Measurements from ENCODE around the gene ASB3. TPM values are rescaled to one million over a fixed set of nuclear protein-coding genes. Genes with fewer than 3 reads are reported as not detected.

Gene ASB3
- total RNA-seq, 2 experiments from 2014 or later, result 26.4 to 30.3 TPM

DNA sequence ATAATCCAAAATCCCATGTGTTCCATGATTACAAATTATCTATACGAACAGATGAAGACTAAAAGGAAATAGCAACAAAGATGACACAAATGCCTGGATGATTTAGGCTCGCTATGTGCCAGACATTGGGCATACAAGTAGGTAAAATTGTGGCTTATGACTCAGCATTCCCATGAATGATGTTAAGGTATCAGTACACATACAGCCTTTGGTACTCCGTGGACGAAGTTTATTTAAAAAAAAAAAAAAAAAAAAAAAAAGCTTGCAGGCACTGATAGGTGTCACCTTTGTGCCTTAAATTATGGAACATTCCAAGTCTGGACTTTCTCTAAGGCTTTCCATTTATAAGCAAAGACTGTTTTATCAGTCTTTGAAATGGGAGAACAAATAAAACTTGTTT, 16.5 kb downstream of the ASB3 start:
- Histone ChIP-seq H3K4me3 (ENCODE audit: low read depth, low read length, poor library complexity, severe bottlenecking) (no peak overlapping the region), H3K4me1 (ENCODE audit: insufficient read depth, low read length, poor library complexity, severe bottlenecking) (peaks cover 30% of the 10 kb centered on the region), H3K79me2 (ENCODE audit: insufficient read depth, low read depth, low read length) (peaks cover 86% of the 10 kb centered on the region), H3K27ac (ENCODE audit: low read depth, low read length, poor library complexity, severe bottlenecking) (peak overlapping the region; percentile 23), H3K9me2 (ENCODE audit: insufficient read depth, low read length) (no peaks in the 10 kb centered on the region), H4K20me1 (ENCODE audit: insufficient read depth, low read length) (0 out of 2 replicates have a peak, but pooled peaks cover 5% of the 10 kb centered on the region), H2AFZ (ENCODE audit: low read length) (no peak overlapping the region), H3K36me3 (ENCODE audit: insufficient read depth, low read length) (peaks cover 62% of the 10 kb centered on the region), H3K4me2 (ENCODE audit: low read length) (peak overlapping the region; percentile 95), H3K9me3 (ENCODE audit: low read length) (no peaks in the 10 kb centered on the region)
- TF ChIP-seq, protein P1, sequence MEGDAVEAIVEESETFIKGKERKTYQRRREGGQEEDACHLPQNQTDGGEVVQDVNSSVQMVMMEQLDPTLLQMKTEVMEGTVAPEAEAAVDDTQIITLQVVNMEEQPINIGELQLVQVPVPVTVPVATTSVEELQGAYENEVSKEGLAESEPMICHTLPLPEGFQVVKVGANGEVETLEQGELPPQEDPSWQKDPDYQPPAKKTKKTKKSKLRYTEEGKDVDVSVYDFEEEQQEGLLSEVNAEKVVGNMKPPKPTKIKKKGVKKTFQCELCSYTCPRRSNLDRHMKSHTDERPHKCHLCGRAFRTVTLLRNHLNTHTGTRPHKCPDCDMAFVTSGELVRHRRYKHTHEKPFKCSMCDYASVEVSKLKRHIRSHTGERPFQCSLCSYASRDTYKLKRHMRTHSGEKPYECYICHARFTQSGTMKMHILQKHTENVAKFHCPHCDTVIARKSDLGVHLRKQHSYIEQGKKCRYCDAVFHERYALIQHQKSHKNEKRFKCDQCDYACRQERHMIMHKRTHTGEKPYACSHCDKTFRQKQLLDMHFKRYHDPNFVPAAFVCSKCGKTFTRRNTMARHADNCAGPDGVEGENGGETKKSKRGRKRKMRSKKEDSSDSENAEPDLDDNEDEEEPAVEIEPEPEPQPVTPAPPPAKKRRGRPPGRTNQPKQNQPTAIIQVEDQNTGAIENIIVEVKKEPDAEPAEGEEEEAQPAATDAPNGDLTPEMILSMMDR (conservative IDR thresholded peaks at IDR 0.05; ENCODE audit: low read length), result no peak
- TF ChIP-seq EZH2phosphoT487 (IDR thresholded peaks at IDR 0.05; ENCODE audit: borderline replicate concordance, low read depth, low read length), result no peak
- POLR2A ChIA-PET, result interaction anchor here (0.6 to 1.7 kb wide), 4 partner anchors 8 to 60 kb away, joined by 3 to 4 read pairs (median 4); partner anchors contain the start of genes ASB3 and ERLEC1
- CTCF ChIA-PET (ENCODE audit: unreplicated experiment), result no interaction called here
- intact Hi-C loops (cut with micrococcal nuclease; ENCODE audit: unreplicated experiment), result no loop called here
- no TSS peak for BruUV-seq (replicated peaks)
- DNase-seq (ENCODE audit: low spot score), result no peak

DNA sequence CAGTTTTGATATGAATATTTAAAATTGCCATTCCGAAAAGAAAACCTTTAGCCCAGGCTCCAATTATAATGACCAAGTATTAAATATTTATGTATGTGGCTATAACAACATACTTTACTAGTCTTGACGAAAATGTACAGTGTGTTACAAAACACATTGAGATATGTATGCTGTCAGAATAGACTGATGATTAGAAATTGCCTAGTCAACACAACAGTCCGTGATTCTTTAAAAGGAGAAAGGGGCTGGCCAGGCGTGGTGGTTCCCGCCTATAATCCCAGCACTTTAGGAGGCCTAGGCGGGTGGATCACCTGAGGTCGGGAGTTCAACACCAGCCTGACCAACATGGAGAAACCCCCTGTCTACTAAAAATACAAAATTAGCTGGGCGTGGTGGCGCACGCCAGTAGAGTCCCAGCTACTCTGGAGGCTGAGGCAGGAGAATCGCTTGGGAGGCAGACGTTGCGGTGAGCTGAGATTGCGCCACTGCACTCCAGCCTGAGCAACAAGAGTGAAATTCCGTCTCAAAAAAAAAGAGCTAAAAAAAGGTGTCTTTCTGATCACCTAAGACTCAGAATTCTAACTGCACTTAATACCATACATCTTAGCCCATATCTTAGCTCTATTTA, 17.3 kb downstream of the ASB3 start:
- peaks cover 60% of the 10 kb centered on the region for H3K36me3 ChIP-seq (ENCODE audit: insufficient read depth, low read length)
- H3K4me2 ChIP-seq (ENCODE audit: low read length), result peak overlapping the region; percentile 95
- no peak for DNase-seq (ENCODE audit: low spot score)
- H3K9me3 ChIP-seq (ENCODE audit: low read length), result no peaks in the 10 kb centered on the region
- no peaks in the 10 kb centered on the region for H3K9me2 ChIP-seq (ENCODE audit: insufficient read depth, low read length)
- BruUV-seq (replicated peaks), result no TSS peak
- H4K20me1 ChIP-seq (ENCODE audit: insufficient read depth, low read length), result 0 out of 2 replicates have a peak, but pooled peaks cover 5% of the 10 kb centered on the region
- H3K4me3 ChIP-seq (ENCODE audit: low read depth, low read length, poor library complexity, severe bottlenecking), result peak overlapping the region; percentile 84
- intact Hi-C loops (cut with micrococcal nuclease; ENCODE audit: unreplicated experiment), result loop anchor here (5.0 kb wide), 1 partner anchor 333 kb away; no protein-coding TSS in a partner anchor
- H3K4me1 ChIP-seq (ENCODE audit: insufficient read depth, low read length, poor library complexity, severe bottlenecking), result peaks cover 30% of the 10 kb centered on the region
- ChIA-PET POLR2A (interaction anchor here (0.8 to 3.0 kb wide), 4 partner anchors 9 to 18 kb away, joined by 3 to 27 read pairs (median 4); partner anchors contain the start of genes ASB3 and ERLEC1), CTCF (ENCODE audit: unreplicated experiment) (no interaction called here)
- TF ChIP-seq, protein P1 (conservative IDR thresholded peaks at IDR 0.05; ENCODE audit: low read length), result no peak
- no peak for TF ChIP-seq EZH2phosphoT487 (IDR thresholded peaks at IDR 0.05; ENCODE audit: borderline replicate concordance, low read depth, low read length)
- H3K79me2 ChIP-seq (ENCODE audit: insufficient read depth, low read depth, low read length), result peaks cover 77% of the 10 kb centered on the region
- H2AFZ ChIP-seq (ENCODE audit: low read length), result no peak overlapping the region
- H3K27ac ChIP-seq (ENCODE audit: low read depth, low read length, poor library complexity, severe bottlenecking), result peak overlapping the region; percentile 88

DNA sequence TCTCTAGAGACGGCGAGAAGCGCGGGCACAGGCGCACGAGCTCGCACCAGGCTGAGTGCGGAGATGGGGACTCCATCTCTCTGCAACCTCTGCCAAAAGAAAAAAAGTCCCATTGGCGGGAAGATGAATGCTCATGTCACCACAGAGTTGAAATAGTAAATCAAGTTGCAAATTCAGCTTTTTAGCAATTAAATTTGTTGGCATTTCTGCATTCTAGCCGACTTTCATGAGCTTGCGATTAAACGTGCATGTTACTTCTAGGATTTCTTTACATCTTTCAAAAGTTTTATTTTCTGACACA, 18.6 kb downstream of the ASB3 start:
- peaks cover 65% of the 10 kb centered on the region for H3K79me2 ChIP-seq (ENCODE audit: insufficient read depth, low read depth, low read length)
- intact Hi-C loops (cut with micrococcal nuclease; ENCODE audit: unreplicated experiment), result loop anchor here (1.0 to 5.0 kb wide), 2 partner anchors 18 to 334 kb away; partner anchors contain the start of gene ASB3
- BruUV-seq (replicated peaks), result no TSS peak
- H3K9me2 ChIP-seq (ENCODE audit: insufficient read depth, low read length), result no peaks in the 10 kb centered on the region
- peak overlapping the region; percentile 84 for H3K4me3 ChIP-seq (ENCODE audit: low read depth, low read length, poor library complexity, severe bottlenecking)
- H3K4me2 ChIP-seq (ENCODE audit: low read length), result peak overlapping the region; percentile 95
- no peaks in the 10 kb centered on the region for H4K20me1 ChIP-seq (ENCODE audit: insufficient read depth, low read length)
- peaks cover 60% of the 10 kb centered on the region for H3K36me3 ChIP-seq (ENCODE audit: insufficient read depth, low read length)
- peak overlapping the region; percentile 69 for H2AFZ ChIP-seq (ENCODE audit: low read length)
- ChIA-PET POLR2A (interaction anchor here (0.5 to 3.0 kb wide), 16 partner anchors 10 to 1670 kb away, joined by 3 to 29 read pairs (median 4); partner anchors contain the start of genes ASB3, ERLEC1 and PSME4), CTCF (ENCODE audit: unreplicated experiment) (interaction anchor here (0.8 to 1.1 kb wide), 2 partner anchors 11 to 20 kb away, joined by 3 read pairs; no protein-coding TSS in a partner anchor)
- TF ChIP-seq, protein P1 (conservative IDR thresholded peaks at IDR 0.05; ENCODE audit: low read length), result no peak
- TF ChIP-seq EZH2phosphoT487 (IDR thresholded peaks at IDR 0.05; ENCODE audit: borderline replicate concordance, low read depth, low read length), result no peak
- no peaks in the 10 kb centered on the region for H3K9me3 ChIP-seq (ENCODE audit: low read length)
- peak; percentile 79 for DNase-seq (ENCODE audit: low spot score)
- H3K4me1 ChIP-seq (ENCODE audit: insufficient read depth, low read length, poor library complexity, severe bottlenecking), result peaks cover 30% of the 10 kb centered on the region
- H3K27ac ChIP-seq (ENCODE audit: low read depth, low read length, poor library complexity, severe bottlenecking), result peak overlapping the region; percentile 88

Data from OCI-LY7 (cell line).